Kidney (tissue), 22 donors: Measurements from ENCODE around the gene TMCO2. TPM values are rescaled to one million over a fixed set of nuclear protein-coding genes. Genes with fewer than 3 reads are reported as not detected.

Source experiments
- DNase-seq, 5 donors: peaks; one replicate each; pipeline ENCODE4 v3.0.0-alpha.2; 2013 to 2020
- FAIRE-seq: peaks from 2 replicates; lab custom pipeline; 2012; peaks lifted over from hg19 to GRCh38; lab: Jason Lieb, UNC
- H3K27ac ChIP-seq, 2 donors: one replicate each; pipeline ENCODE4 v1.7.0; 2013; ENCODE audit warnings: low read depth in 2 of 2, low read length in 2 of 2, inconsistent platforms in 1 of 2
- H3K27me3 ChIP-seq: one replicate; pipeline ENCODE4 v1.7.1; 2013; ENCODE audit warnings: low read length, inconsistent platforms; ENCODE audit not compliant: control insufficient read depth, insufficient read depth
- H3K36me3 ChIP-seq, 3 donors: one replicate each; pipeline versions ENCODE4 v1.7.0 to v1.7.1; 2013; ENCODE audit warnings: low read length in 3 of 3, control low read depth in 1 of 3, inconsistent platforms in 1 of 3; ENCODE audit not compliant: insufficient read depth in 3 of 3, control insufficient read depth in 2 of 3
- H3K4me1 ChIP-seq, 3 donors: one replicate each; pipeline versions ENCODE4 v1.7.0 to v1.7.1; 2013; ENCODE audit warnings: low read length in 3 of 3, inconsistent platforms in 1 of 3, low read depth in 1 of 3; ENCODE audit not compliant: control insufficient read depth in 2 of 3, insufficient read depth in 2 of 3
- H3K4me3 ChIP-seq, 3 donors: one replicate each; pipeline versions ENCODE4 v1.7.0 to v1.8.1; 2013; ENCODE audit warnings: low read length in 3 of 3, control low read depth in 1 of 3, inconsistent platforms in 1 of 3
- H3K9ac ChIP-seq, 3 donors: one replicate each; pipeline versions ENCODE4 v1.7.0 to v1.7.1; 2013; ENCODE audit warnings: low read length in 3 of 3, control low read depth in 1 of 3, inconsistent platforms in 1 of 3
- H3K9me3 ChIP-seq, 3 donors: one replicate each; pipeline versions ENCODE4 v1.7.0 to v1.7.1; 2013; ENCODE audit warnings: low read length in 3 of 3, control low read depth in 1 of 3, inconsistent platforms in 1 of 3; ENCODE audit not compliant: control insufficient read depth in 2 of 3, insufficient read depth in 1 of 3
- intact Hi-C: fragments of 100-400 bp; cut with DNase I; formaldehyde crosslinking; loops from one replicate; pipeline ENCODE4 v1.11.1; 2022
- long read RNA-seq, 10 donors: library from polyadenylated mRNA in 1 of 10; unstranded in 1 of 10; transcript quantifications; one replicate each; pipeline ENCODE4 v2.0.0 and lab custom pipeline, GENCODE V29; 2021 to 2026
- polyA plus RNA-seq: library from polyadenylated mRNA; stranded (reverse); fragments of 350-450 nt; fragmentation: Illumina TruSeq; extraction: RNeasy Lipid Tissue Mini Kit (QIAGEN cat#74804); gene quantifications from one replicate; pipeline ENCODE4 v1.2.3, GENCODE V29; 2014; ENCODE audit warnings: low read depth, low replicate concordance; ENCODE audit not compliant: insufficient read depth
- total RNA-seq: library from RNA; stranded (reverse); fragmentation: NEBNext Ultra II Directional; extraction: Animal tissue kit (Norgen Biotek cat#: 25700); gene quantifications from one replicate; pipeline ENCODE4 v1.2.1, GENCODE V29; 2021
- TF ChIP-seq, protein P1 (sequence below): IDR thresholded peaks from 3 replicates; pipeline ENCODE4 v1.5.1; 2012; ENCODE audit warnings: mild to moderate bottlenecking, moderate library complexity, borderline replicate concordance; ENCODE audit not compliant: insufficient read depth; ENCODE audit errors: extremely low read depth
- donor health status: control.
- donor health status: control.
- donor health status: control.
- donor health status: control.
- donor health status: control.
- donor health status: DM: yes; HTN: yes; CAD: no.
- donor health status: Normal renal cell carcinoma (clear cell type).

TMCO2 gene
- total RNA-seq (not detected), polyA plus RNA-seq (not detected)
- long read RNA-seq, donor 1, result 0 reads
- long read RNA-seq, donor 2, result 0 reads
- long read RNA-seq, donor 3, result 0 reads
- long read RNA-seq, donor 4, result 0 reads
- long read RNA-seq, donor 5, result 0 reads
- long read RNA-seq, donor 6, result 0 reads
- long read RNA-seq, donor 7, result 0 reads
- long read RNA-seq, donor 8, result 0 reads
- long read RNA-seq, donor 9, result 0 reads
- long read RNA-seq, donor 10, result 0 reads

DNA sequence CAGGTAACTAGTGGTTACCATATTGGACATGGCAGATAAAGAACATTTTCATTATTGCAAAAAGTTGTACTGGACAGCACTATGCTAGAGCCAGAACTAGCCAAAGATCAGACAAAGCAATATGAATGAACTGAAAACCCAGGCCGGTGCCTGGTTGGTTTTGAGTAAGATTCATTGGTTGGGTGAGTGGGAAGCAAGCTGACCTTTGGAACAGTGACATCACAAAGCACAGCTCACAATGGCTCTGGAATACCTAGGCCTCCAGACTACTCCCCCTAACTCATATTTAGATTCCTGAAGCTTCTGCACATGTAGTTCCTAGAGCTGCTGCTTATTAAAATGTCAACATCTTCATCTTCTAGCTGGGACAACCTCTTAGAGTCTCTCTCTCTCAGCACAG is at the start of gene TMCO2:
Gene TMCO2, plus strand, starts transcription at position 283 of the 400 bp plus-strand sequence. Its CDS starts 57 bp downstream, at position 340.
- no peak within 1 kb of the TSS for H3K4me3 ChIP-seq
- FAIRE-seq (no peak), DNase-seq (peak in 2 of 5 donors; percentile 20 to 38)
- H3K27me3 ChIP-seq, result no peaks in the 10 kb centered on the region
- no peaks in the 10 kb centered on the region for H3K4me1 ChIP-seq
- no peak within 1 kb of the TSS for H3K9ac ChIP-seq
- H3K27ac ChIP-seq, result no peak within 1 kb of the TSS
- H3K9me3 ChIP-seq, result no peaks in the 10 kb centered on the region
- intact Hi-C loops, result no loop called here
- TF ChIP-seq, protein P1, sequence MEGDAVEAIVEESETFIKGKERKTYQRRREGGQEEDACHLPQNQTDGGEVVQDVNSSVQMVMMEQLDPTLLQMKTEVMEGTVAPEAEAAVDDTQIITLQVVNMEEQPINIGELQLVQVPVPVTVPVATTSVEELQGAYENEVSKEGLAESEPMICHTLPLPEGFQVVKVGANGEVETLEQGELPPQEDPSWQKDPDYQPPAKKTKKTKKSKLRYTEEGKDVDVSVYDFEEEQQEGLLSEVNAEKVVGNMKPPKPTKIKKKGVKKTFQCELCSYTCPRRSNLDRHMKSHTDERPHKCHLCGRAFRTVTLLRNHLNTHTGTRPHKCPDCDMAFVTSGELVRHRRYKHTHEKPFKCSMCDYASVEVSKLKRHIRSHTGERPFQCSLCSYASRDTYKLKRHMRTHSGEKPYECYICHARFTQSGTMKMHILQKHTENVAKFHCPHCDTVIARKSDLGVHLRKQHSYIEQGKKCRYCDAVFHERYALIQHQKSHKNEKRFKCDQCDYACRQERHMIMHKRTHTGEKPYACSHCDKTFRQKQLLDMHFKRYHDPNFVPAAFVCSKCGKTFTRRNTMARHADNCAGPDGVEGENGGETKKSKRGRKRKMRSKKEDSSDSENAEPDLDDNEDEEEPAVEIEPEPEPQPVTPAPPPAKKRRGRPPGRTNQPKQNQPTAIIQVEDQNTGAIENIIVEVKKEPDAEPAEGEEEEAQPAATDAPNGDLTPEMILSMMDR, result no peak
- no peaks in the 10 kb centered on the region for H3K36me3 ChIP-seq

DNA sequence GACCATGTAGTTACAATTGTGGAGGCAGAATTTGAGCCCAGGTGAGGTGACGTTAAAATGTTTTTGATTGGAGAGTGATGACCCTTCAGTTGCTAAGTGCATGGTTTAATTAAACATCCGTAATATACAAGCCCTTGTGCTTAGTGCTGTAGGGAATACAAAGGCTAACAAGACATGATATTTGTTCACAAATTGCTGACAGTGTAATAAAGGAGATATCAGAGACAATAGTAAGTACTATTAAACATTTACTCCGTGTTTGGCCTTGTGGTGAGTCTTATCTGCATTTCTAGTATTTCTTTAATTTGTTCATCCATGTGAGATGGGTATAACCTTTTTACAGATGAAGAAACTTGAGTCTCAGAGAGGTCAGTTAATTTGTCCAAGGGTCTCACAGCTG is 48.6 kb upstream of the TMCO2 start:
- no peak for DNase-seq

DNA sequence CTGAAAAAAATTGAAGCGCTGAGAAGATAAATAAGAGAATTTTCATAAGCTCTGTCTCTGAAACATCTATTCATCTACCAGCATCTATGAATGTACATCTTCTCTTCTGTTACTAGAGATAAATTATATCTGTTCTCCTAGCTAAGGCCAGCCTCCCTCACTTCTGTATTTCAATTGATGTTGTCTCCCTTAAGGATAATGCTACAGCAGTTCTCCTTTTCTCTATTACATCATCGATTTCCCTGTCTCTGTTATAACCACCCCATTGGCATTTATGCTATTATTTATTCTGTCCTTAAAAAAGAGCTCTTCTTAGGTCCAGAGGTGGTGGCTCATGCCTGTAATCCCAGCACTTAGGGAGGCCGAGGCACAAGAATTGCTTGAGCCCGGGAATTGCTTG is 42.9 kb upstream of the TMCO2 start:
- H3K4me3 ChIP-seq, result no peak overlapping the region
- TF ChIP-seq, protein P1, result no peak
- H3K27ac ChIP-seq, result no peak overlapping the region
- peaks cover 0 to 3% (median 0%) of the 10 kb centered on the region in 3 donors for H3K36me3 ChIP-seq
- no peak overlapping the region for H3K9ac ChIP-seq
- FAIRE-seq, result no peak
- no peaks in the 10 kb centered on the region for H3K9me3 ChIP-seq
- no peak for DNase-seq
- no peaks in the 10 kb centered on the region for H3K4me1 ChIP-seq
- no peaks in the 10 kb centered on the region for H3K27me3 ChIP-seq
- intact Hi-C loops, result no loop called here

More for the DNA sequence above, 48.6 kb upstream of the TMCO2 start:
- FAIRE-seq, result no peak
- Histone ChIP-seq H3K9me3 (no peaks in the 10 kb centered on the region), H3K9ac (no peak overlapping the region), H3K4me3 (no peak overlapping the region), H3K4me1 (no peaks in the 10 kb centered on the region), H3K36me3 (peaks cover 2 to 9% (median 8%) of the 10 kb centered on the region in 3 donors), H3K27me3 (no peaks in the 10 kb centered on the region), H3K27ac (no peak overlapping the region)
- TF ChIP-seq, protein P1, result no peak
- intact Hi-C loops, result no loop called here
